Mesothelial cell of epicardium (in vitro differentiated cells): ENCODE measurements around the gene YAF2. TPM values are rescaled to one million over a fixed set of nuclear protein-coding genes. Genes with fewer than 3 reads are reported as not detected.
"Not testable (repeated sequence)": the region's sequence is repeated elsewhere in the genome, so short reads cannot be mapped to it uniquely, and the experiment has no call there.

Experiments
- DNase-seq, 2 experiments: peaks; one replicate each; pipeline ENCODE4 v3.0.0; 2021; ENCODE audit warnings: low spot score in 2 of 2; ENCODE audit not compliant: unreplicated experiment in 2 of 2
- H3K27ac Mint-ChIP-seq: 2 replicates; pipeline ENCODE4 v1.8.0; 2021; ENCODE audit warnings: mixed read lengths
- H3K27me3 Mint-ChIP-seq: 2 replicates; pipeline ENCODE4 v1.8.0; 2021; ENCODE audit warnings: low read depth, mixed read lengths
- H3K36me3 Mint-ChIP-seq: 2 replicates; pipeline ENCODE4 v1.8.0; 2021; ENCODE audit warnings: mixed read lengths
- H3K4me1 Mint-ChIP-seq: 2 replicates; pipeline ENCODE4 v1.8.0; 2021; ENCODE audit warnings: mixed read lengths
- H3K4me3 Mint-ChIP-seq: 2 replicates; pipeline ENCODE4 v1.8.0; 2021; ENCODE audit warnings: mild to moderate bottlenecking, moderate library complexity, mixed read lengths
- H3K9me3 Mint-ChIP-seq: 2 replicates; pipeline ENCODE4 v1.8.0; 2021; ENCODE audit warnings: mixed read lengths
- CTCF ChIP-seq: fragments of 200-600 bp; sonication (generic); IDR thresholded peaks from one replicate; pipeline ENCODE4 v1.5.0; 2021; ENCODE audit warnings: antibody characterized with exemption; ENCODE audit not compliant: unreplicated experiment
- total RNA-seq: library from RNA; stranded (reverse); gene quantifications from 3 replicates; pipeline ENCODE4 v1.2.1, GENCODE V29; 2021

The YAF2 gene
- total RNA-seq, 1 donor from 2014 or later = 52.2 TPM

DNA sequence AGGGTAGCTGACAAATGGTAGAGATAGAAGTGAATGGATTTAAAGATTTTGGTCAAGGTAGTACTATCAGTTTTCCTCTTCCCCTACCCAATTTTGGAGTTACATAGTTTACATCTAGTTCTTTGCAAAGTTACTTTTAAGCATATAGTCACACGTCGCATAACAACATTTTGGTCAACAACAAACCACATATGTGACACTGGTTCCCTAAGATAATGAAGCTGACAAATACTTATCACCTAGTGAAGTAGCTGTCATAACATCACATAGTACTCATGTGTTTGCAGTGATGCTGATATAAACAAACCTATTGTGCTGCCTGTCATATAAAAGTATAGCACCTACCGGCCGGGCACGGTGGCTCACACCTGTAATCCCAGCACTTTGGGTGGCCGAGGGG, 45.4 kb downstream of the YAF2 start:
- H3K4me3 Mint-ChIP-seq = no peak overlapping the region
- no peaks in the 10 kb centered on the region for H3K9me3 Mint-ChIP-seq
- no peak overlapping the region for H3K27ac Mint-ChIP-seq
- no peak for DNase-seq
- no peak for TF ChIP-seq CTCF
- H3K36me3 Mint-ChIP-seq = peaks cover 21% of the 10 kb centered on the region
- H3K4me1 Mint-ChIP-seq = peaks cover 9% of the 10 kb centered on the region
- H3K27me3 Mint-ChIP-seq = no peaks in the 10 kb centered on the region

DNA sequence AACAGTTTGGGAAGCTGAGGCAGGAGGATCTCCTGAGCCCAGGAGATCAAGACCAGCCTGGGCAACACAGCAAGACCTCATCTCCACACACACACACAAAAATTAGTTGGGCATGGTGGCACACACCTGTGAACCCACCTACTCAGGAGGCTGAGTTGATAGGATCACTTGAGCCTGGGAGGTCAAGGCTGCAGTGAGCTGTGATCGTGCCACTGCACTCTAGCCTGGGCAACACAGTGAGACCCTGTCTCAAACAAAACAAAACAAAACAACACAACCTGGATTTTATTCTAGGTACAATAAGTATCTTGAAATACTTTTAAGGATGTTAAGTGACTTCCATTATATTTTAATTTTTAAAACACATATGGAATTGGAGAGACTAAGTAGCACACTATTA, 45.8 kb downstream of the YAF2 start:
- H3K27ac Mint-ChIP-seq = no peak overlapping the region
- no peak overlapping the region for H3K4me3 Mint-ChIP-seq
- TF ChIP-seq CTCF = no peak
- peaks cover 21% of the 10 kb centered on the region for H3K36me3 Mint-ChIP-seq
- no peaks in the 10 kb centered on the region for H3K9me3 Mint-ChIP-seq
- H3K4me1 Mint-ChIP-seq = peaks cover 9% of the 10 kb centered on the region
- no peak for DNase-seq
- H3K27me3 Mint-ChIP-seq = no peaks in the 10 kb centered on the region

DNA sequence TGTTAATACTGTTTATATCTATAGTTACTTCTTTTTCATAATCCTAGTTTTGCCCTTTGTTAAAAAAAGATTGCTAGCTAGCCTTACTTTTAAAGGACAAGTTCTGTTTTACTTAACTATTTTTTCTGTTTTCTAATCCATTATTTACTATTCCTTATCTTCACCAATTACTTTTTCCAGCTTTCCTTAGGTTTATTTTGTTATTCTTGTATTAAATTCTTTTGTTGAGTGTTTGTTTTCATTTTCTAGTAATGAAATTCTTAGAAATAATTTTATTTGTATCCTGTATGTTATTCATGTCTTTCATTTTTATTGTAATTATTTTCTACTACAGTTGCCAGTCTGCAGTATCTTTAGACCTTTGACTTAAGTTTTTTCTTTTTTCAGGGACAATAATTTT, 47.7 kb downstream of the YAF2 start:
- TF ChIP-seq CTCF = no peak
- H3K36me3 Mint-ChIP-seq = peaks cover 17% of the 10 kb centered on the region
- H3K4me1 Mint-ChIP-seq = peaks cover 9% of the 10 kb centered on the region
- no peak overlapping the region for H3K4me3 Mint-ChIP-seq
- no peak for DNase-seq
- no peaks in the 10 kb centered on the region for H3K9me3 Mint-ChIP-seq
- H3K27ac Mint-ChIP-seq = no peak overlapping the region
- H3K27me3 Mint-ChIP-seq = no peaks in the 10 kb centered on the region

DNA sequence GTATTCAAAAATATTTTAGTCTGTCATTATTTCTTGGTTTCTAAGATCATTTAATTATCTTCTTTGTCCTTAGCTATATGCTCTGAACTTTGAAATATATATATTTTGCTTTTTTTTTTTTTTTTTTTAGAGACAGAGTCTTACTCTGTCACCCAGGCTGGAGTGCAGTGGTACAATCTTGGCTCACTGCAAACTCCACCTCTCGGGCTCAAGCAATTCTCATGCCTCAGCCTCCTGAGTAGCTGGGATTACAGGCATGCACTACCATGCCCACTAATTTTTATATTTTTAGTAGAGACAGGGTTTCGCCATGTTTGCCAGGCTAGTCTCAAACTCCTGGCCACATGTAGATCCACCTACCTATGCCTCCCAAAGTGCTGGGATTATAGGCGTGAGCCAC, 49.8 kb downstream of the YAF2 start:
- H3K4me3 Mint-ChIP-seq, H3K9me3 Mint-ChIP-seq, H3K27ac Mint-ChIP-seq, H3K4me1 Mint-ChIP-seq, H3K27me3 Mint-ChIP-seq, DNase-seq: not testable (repeated sequence)
- peaks cover 13% of the 10 kb centered on the region for H3K36me3 Mint-ChIP-seq

GRCh38 chr12:42187799-42188198, 50.2 kb downstream of the YAF2 start:
- Mint-ChIP-seq H3K9me3 (no peaks in the 10 kb centered on the region), H3K27ac (peak overlapping the region; percentile 51), H3K4me3 (no peak overlapping the region), H3K4me1 (peaks cover 9% of the 10 kb centered on the region), H3K27me3 (no peaks in the 10 kb centered on the region), H3K36me3 (peaks cover 12% of the 10 kb centered on the region)
- TF ChIP-seq CTCF = no peak
- DNase-seq = no peak

DNA sequence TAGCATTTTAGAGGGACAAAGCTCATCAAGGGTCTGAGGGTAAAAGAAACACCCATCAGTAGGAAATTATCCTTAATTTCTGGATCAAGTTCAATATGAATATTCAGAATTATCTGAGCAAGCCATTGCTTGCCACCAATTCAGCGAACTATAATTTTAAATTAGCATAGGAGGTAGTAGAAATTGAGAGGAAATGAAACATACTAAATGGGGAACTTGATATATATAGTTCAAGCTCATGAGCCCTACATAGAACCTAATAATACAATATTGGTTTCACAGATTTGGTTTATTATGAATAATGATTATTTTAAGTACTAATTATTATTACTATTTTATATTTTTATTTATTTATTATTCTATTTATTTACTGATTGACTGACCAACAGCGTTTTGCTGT, 51.3 kb downstream of the YAF2 start:
- Mint-ChIP-seq H3K27ac (no peak overlapping the region), H3K27me3 (no peaks in the 10 kb centered on the region), H3K4me1 (peaks cover 9% of the 10 kb centered on the region), H3K4me3 (no peak overlapping the region), H3K9me3 (no peaks in the 10 kb centered on the region), H3K36me3 (peaks cover 12% of the 10 kb centered on the region)
- DNase-seq = no peak
- TF ChIP-seq CTCF = no peak
